ENCODE results near the gene STRN4.
A peak's percentile ranks its signal among the peaks of the same experiment; 100 is the strongest.
"Not testable (repeated sequence)": the region's sequence is repeated elsewhere in the genome, so short reads cannot be mapped to it uniquely, and the experiment has no call there.

The STRN4 gene

GRCh38 chr19:46784262-46785053 is 38.2 kb upstream of the STRN4 start:
- Histone ChIP-seq H3K27ac (peak overlapping the region; percentile 93), H3K36me3 (peaks cover 66% of the 10 kb centered on the region), H3K4me3 (ENCODE audit: low read depth, low read length) (peak overlapping the region; percentile 25), H3K9me3 (ENCODE audit: severe bottlenecking) (peaks cover 3% of the 10 kb centered on the region), H3K27me3 (ENCODE audit: insufficient read depth, low read depth, severe bottlenecking) (no peaks in the 10 kb centered on the region)
- peak; percentile 78 for DNase-seq
- no peak for TF ChIP-seq CTCF (IDR thresholded peaks at IDR 0.05; ENCODE audit: low read depth, low read length)

GRCh38 chr19:46783670-46784069 is 37.4 kb upstream of the STRN4 start:
- Histone ChIP-seq H3K27ac (no peak overlapping the region), H3K4me3 (ENCODE audit: low read depth, low read length) (no peak overlapping the region), H3K9me3 (ENCODE audit: severe bottlenecking) (no peaks in the 10 kb centered on the region), H3K27me3 (ENCODE audit: insufficient read depth, low read depth, severe bottlenecking) (no peaks in the 10 kb centered on the region), H3K36me3 (peaks cover 74% of the 10 kb centered on the region)
- TF ChIP-seq CTCF (IDR thresholded peaks at IDR 0.05; ENCODE audit: low read depth, low read length), result no peak
- no peak for DNase-seq

- Histone ChIP-seq H3K4me3 (ENCODE audit: low read depth, low read length) (no peak overlapping the region), H3K27ac (no peak overlapping the region), H3K27me3 (ENCODE audit: insufficient read depth, low read depth, severe bottlenecking) (no peaks in the 10 kb centered on the region), H3K36me3 (peaks cover 85% of the 10 kb centered on the region), H3K9me3 (ENCODE audit: severe bottlenecking) (no peaks in the 10 kb centered on the region)
- TF ChIP-seq CTCF (IDR thresholded peaks at IDR 0.05; ENCODE audit: low read depth, low read length), result no peak
- DNase-seq, result no peak
Observed at GRCh38 chr19:46782355-46783019, 36.2 kb upstream of the STRN4 start.

- H3K4me3 ChIP-seq (ENCODE audit: low read depth, low read length); DNase-seq; H3K27me3 ChIP-seq (ENCODE audit: insufficient read depth, low read depth, severe bottlenecking); H3K9me3 ChIP-seq (ENCODE audit: severe bottlenecking); H3K27ac ChIP-seq: not testable (repeated sequence)
- peaks cover 87% of the 10 kb centered on the region for H3K36me3 ChIP-seq
Observed at GRCh38 chr19:46777956-46778645, 31.9 kb upstream of the STRN4 start.

GRCh38 chr19:46776927-46777911 is 31.0 kb upstream of the STRN4 start:
- TF ChIP-seq CTCF (IDR thresholded peaks at IDR 0.05; ENCODE audit: low read depth, low read length), result no peak
- no peaks in the 10 kb centered on the region for H3K9me3 ChIP-seq (ENCODE audit: severe bottlenecking)
- no peaks in the 10 kb centered on the region for H3K27me3 ChIP-seq (ENCODE audit: insufficient read depth, low read depth, severe bottlenecking)
- H3K4me3 ChIP-seq (ENCODE audit: low read depth, low read length), result no peak overlapping the region
- peak; percentile 58 for DNase-seq
- H3K27ac ChIP-seq, result no peak overlapping the region
- peaks cover 79% of the 10 kb centered on the region for H3K36me3 ChIP-seq
